ENCODE results near the gene ECHS1. TPM values are rescaled to one million over a fixed set of nuclear protein-coding genes. Genes with fewer than 3 reads are reported as not detected.
A peak's percentile ranks its signal among the peaks of the same experiment; 100 is the strongest.
"Not testable (repeated sequence)": the region's sequence is repeated elsewhere in the genome, so short reads cannot be mapped to it uniquely, and the experiment has no call there.

ECHS1 gene
- total and polyA plus RNA-seq, 9 of the 15 experiments (the other 6 are each of a cell fraction or from before 2014, with no cell fraction given): 16.6 to 100 (median 68.1) TPM

DNA sequence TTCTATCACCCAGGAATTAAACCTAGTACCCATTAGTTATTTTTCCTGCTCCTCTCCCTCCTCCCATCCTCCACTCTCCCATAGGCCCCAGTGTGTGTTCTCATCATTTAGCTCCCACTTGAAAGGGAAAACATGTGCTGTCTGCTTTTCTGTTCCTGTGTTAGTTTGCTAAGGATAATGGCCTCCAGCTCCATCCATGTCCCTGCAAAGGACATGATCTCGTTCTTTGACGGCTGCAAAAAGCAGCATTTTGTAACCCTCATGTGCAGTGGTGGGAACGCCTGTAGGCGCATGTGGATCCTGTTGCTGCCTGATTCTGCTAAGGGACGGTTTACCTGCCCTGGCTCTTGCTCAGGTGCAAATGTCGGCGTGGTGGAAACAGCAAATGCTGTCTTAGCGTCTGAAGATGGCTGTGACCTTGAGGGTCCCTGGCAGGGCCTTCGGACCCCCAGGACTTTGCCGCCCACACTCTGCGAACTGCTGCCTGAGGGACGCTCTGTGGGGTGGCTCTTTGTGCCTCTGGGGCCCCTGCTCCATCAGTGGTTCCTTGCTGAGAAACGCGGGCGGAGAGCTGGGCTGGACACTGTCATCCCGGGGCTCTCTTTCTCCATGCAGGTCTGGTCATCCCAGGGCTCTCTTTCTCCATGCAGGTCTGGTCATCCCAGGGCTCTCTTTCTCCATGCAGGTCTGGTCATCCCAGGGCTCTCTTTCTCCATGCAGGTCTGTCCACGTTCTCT, 15.2 kb upstream of the ECHS1 start (continued):
- 0 out of 2 replicates have a peak, but pooled peaks have one; percentile 14 for TF ChIP-seq NCOR1 (IDR thresholded peaks at IDR 0.05)
- TF ChIP-seq NCOA6 (IDR thresholded peaks at IDR 0.05): 0 out of 2 replicates have a peak, but pooled peaks have one; percentile 20

DNA sequence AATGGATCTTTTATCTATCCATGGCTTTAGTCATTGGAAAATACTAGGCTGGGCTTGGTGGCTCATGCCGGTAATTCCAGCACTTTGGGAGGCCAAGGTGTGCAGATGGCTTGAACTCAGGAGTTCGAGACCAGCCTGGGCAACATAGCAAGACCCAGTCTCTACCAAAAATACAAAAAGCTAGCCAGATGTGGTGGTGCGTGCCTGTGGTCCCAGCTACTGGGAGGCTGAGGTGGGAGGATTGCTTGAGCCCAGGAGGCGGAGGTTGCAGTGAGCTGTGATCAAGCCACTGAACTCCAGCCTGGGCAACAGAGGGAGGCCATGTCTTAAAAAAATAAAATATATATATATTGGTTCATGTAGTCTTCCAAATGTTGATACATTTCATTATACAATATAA, 13.8 kb upstream of the ECHS1 start:
- H3K4me2 ChIP-seq (ENCODE audit: insufficient read depth, low read length); FAIRE-seq; ATAC-seq; H3K79me2 ChIP-seq (ENCODE audit: control insufficient read depth, insufficient read depth, low read length); H3K36me3 ChIP-seq (ENCODE audit: control insufficient read depth, insufficient read depth, low read length); DNase-seq (ENCODE audit: extremely low read depth in 1 of 4, low spot score in 3 of 4); intact Hi-C loops (cut with micrococcal nuclease); CTCF ChIA-PET (ENCODE audit: low intra/inter-chr PET ratio); BruUV-seq (replicated peaks); H3K4me3 ChIP-seq; H3K27me3 ChIP-seq (ENCODE audit: control insufficient read depth in 2 of 2, insufficient read depth in 2 of 2, low read length in 2 of 2); H3K9me1 ChIP-seq (ENCODE audit: control insufficient read depth, insufficient read depth, low read length); in situ Hi-C loops (cut with MboI); H4K20me1 ChIP-seq (replicated peaks; ENCODE audit: control insufficient read depth, insufficient read depth, low read length); POLR2A ChIA-PET; H2AFZ ChIP-seq (ENCODE audit: low read depth, low read length); H3K9ac ChIP-seq (ENCODE audit: insufficient read depth in 1 of 2, low read depth in 2 of 2, low read length in 2 of 2); H3K27ac ChIP-seq (ENCODE audit: extremely low read depth, low read depth, low read length); H3K9me3 ChIP-seq (replicated peaks; ENCODE audit: control insufficient read depth, insufficient read depth, low read depth, low read length): not testable (repeated sequence)
- H3K4me1 ChIP-seq (replicated peaks in 1 of 2; ENCODE audit: control insufficient read depth in 2 of 2, insufficient read depth in 2 of 2, low read length in 2 of 2): peaks cover 11 to 36% of the 10 kb centered on the region in 2 experiments
- WGBS (ENCODE audit: insufficient coverage, low coverage, missing lambda C conversion rate): 90% methylated on average over 4 of the region's 4 CpGs

DNA sequence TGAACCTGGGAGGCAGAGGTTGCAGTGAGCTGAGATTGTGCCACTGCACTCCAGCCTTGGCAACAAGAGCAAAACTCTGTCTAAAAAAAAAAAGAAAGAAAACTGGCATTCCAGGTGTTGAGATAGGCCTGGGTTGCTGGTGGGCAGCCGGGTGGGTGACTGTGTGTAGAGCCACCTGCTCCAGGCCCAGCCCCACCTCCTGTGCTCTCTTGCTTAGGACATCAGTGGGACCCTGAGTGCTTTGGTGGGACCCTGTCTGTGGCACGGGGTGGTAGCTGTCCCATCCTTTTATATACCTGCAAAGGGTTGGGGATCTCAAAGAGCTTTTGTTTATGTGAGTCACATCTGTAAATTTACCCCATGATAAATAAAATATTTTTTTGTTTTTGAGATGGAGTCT, 12.1 kb upstream of the ECHS1 start:
- H4K20me1 ChIP-seq (replicated peaks; ENCODE audit: control insufficient read depth, insufficient read depth, low read length): no peaks in the 10 kb centered on the region
- no peak overlapping the region for H3K9ac ChIP-seq (ENCODE audit: insufficient read depth in 1 of 2, low read depth in 2 of 2, low read length in 2 of 2)
- FAIRE-seq (no peak), ATAC-seq (no peak), DNase-seq (ENCODE audit: extremely low read depth in 1 of 4, low spot score in 3 of 4) (no peak)
- no peak overlapping the region for H3K27ac ChIP-seq (ENCODE audit: extremely low read depth, low read depth, low read length)
- no peaks in the 10 kb centered on the region for H3K9me3 ChIP-seq (replicated peaks; ENCODE audit: control insufficient read depth, insufficient read depth, low read depth, low read length)
- intact Hi-C loops (cut with micrococcal nuclease) (no loop called here), in situ Hi-C loops (cut with MboI) (no loop called here)
- no TSS peak for BruUV-seq (replicated peaks)
- peaks cover 1 to 27% of the 10 kb centered on the region in 2 experiments; a peak in 4 of 5 replicates for H3K4me1 ChIP-seq (replicated peaks in 1 of 2; ENCODE audit: control insufficient read depth in 2 of 2, insufficient read depth in 2 of 2, low read length in 2 of 2)
- no peaks in the 10 kb centered on the region for H3K9me1 ChIP-seq (ENCODE audit: control insufficient read depth, insufficient read depth, low read length)
- H3K4me2 ChIP-seq (ENCODE audit: insufficient read depth, low read length): no peak overlapping the region
- no peaks in the 10 kb centered on the region; the same call in 2 of the 3 replicates for H3K79me2 ChIP-seq (ENCODE audit: control insufficient read depth, insufficient read depth, low read length)
- H2AFZ ChIP-seq (ENCODE audit: low read depth, low read length): no peak overlapping the region
- 73% methylated on average over 2 of the region's 2 CpGs for WGBS (ENCODE audit: insufficient coverage, low coverage, missing lambda C conversion rate)
- TF ChIP-seq ZNF197 (CRISPR knock-in tag; IDR thresholded peaks at IDR 0.05; ENCODE audit: low read depth): no peak
- no peak for TF ChIP-seq TOE1 (IDR thresholded peaks at IDR 0.05; ENCODE audit: borderline replicate concordance)
- no peak for TF ChIP-seq TOE1 (CRISPR knock-in tag; IDR thresholded peaks at IDR 0.05; ENCODE audit: borderline replicate concordance, low read depth)
- TF ChIP-seq GATAD2B (IDR thresholded peaks at IDR 0.05; ENCODE audit: borderline replicate concordance): no peak
- TF ChIP-seq DNMT1 (IDR thresholded peaks at IDR 0.05): no peak
- no peak for TF ChIP-seq ZNF217 (CRISPR knock-in tag; IDR thresholded peaks at IDR 0.05)
- no peak for TF ChIP-seq CEBPB (tag; IDR thresholded peaks at IDR 0.05)
- TF ChIP-seq, protein P1, sequence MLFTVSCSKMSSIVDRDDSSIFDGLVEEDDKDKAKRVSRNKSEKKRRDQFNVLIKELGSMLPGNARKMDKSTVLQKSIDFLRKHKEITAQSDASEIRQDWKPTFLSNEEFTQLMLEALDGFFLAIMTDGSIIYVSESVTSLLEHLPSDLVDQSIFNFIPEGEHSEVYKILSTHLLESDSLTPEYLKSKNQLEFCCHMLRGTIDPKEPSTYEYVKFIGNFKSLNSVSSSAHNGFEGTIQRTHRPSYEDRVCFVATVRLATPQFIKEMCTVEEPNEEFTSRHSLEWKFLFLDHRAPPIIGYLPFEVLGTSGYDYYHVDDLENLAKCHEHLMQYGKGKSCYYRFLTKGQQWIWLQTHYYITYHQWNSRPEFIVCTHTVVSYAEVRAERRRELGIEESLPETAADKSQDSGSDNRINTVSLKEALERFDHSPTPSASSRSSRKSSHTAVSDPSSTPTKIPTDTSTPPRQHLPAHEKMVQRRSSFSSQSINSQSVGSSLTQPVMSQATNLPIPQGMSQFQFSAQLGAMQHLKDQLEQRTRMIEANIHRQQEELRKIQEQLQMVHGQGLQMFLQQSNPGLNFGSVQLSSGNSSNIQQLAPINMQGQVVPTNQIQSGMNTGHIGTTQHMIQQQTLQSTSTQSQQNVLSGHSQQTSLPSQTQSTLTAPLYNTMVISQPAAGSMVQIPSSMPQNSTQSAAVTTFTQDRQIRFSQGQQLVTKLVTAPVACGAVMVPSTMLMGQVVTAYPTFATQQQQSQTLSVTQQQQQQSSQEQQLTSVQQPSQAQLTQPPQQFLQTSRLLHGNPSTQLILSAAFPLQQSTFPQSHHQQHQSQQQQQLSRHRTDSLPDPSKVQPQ (CRISPR knock-in tag; IDR thresholded peaks at IDR 0.05; ENCODE audit: borderline replicate concordance): no peak
- H3K36me3 ChIP-seq (ENCODE audit: control insufficient read depth, insufficient read depth, low read length): no peaks in the 10 kb centered on the region
- ChIA-PET CTCF (ENCODE audit: low intra/inter-chr PET ratio) (no interaction called here), POLR2A (no interaction called here)
- H3K27me3 ChIP-seq (ENCODE audit: control insufficient read depth in 2 of 2, insufficient read depth in 2 of 2, low read length in 2 of 2): no peaks in the 10 kb centered on the region
- no peak overlapping the region for H3K4me3 ChIP-seq
